D721Med (cell line): Measurements from ENCODE around the gene TTLL8.
A peak's percentile ranks its signal among the peaks of the same experiment; 100 is the strongest.

Source experiments
- DNase-seq: peaks from one replicate; pipeline ENCODE4 v3.0.0; 2011; ENCODE audit warnings: low spot score; ENCODE audit not compliant: insufficient read length
- FAIRE-seq: peaks from 2 replicates; lab custom pipeline; 2011; peaks lifted over from hg19 to GRCh38; lab: Jason Lieb, UNC
- TF ChIP-seq, protein P1 (sequence below): IDR thresholded peaks from 2 replicates; pipeline ENCODE4 v1.5.1; 2012; ENCODE audit warnings: mild to moderate bottlenecking, control low read depth; ENCODE audit not compliant: insufficient read depth; ENCODE audit errors: missing control alignments

TTLL8 gene

DNA sequence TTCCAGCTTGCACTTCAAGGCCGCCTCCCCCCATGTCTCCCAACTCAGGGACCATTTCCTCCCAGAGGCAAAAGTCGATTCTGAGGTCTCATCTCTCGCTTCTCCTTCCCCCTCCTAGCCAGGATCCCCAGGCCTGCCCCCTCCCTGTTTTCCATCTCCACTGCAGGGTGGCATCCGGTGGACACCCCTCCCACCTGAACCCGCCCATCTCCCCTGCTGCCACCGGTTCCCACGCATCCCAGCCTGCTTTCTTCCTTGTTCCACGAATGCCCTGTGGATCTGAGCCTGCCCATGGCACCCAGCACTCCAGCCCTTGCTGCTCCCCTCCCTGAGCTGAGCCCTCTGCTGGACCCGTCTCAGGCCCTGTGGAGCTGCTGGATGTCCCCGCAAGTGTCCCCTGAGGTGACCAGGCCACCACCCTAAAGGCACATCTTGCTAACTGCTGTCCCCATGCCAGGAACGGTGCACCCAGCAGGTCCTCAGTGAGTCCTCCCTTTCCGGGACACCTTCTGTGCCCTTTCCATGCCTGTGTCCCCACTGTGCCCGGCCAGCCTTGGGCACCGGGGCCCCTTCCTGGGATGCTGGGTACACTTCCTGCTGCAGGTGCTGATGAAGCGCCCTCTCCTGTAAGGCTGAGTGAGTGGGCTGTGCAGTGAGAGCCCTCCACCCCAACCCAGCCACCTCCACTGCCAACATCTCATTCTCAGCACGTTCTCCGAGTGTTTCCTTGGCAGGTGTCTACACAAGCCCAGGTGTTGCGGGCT lies 46.5 kb downstream of the TTLL8 start:
- TF ChIP-seq, protein P1, sequence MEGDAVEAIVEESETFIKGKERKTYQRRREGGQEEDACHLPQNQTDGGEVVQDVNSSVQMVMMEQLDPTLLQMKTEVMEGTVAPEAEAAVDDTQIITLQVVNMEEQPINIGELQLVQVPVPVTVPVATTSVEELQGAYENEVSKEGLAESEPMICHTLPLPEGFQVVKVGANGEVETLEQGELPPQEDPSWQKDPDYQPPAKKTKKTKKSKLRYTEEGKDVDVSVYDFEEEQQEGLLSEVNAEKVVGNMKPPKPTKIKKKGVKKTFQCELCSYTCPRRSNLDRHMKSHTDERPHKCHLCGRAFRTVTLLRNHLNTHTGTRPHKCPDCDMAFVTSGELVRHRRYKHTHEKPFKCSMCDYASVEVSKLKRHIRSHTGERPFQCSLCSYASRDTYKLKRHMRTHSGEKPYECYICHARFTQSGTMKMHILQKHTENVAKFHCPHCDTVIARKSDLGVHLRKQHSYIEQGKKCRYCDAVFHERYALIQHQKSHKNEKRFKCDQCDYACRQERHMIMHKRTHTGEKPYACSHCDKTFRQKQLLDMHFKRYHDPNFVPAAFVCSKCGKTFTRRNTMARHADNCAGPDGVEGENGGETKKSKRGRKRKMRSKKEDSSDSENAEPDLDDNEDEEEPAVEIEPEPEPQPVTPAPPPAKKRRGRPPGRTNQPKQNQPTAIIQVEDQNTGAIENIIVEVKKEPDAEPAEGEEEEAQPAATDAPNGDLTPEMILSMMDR, result no peak
- DNase-seq (no peak), FAIRE-seq (no peak)

DNA sequence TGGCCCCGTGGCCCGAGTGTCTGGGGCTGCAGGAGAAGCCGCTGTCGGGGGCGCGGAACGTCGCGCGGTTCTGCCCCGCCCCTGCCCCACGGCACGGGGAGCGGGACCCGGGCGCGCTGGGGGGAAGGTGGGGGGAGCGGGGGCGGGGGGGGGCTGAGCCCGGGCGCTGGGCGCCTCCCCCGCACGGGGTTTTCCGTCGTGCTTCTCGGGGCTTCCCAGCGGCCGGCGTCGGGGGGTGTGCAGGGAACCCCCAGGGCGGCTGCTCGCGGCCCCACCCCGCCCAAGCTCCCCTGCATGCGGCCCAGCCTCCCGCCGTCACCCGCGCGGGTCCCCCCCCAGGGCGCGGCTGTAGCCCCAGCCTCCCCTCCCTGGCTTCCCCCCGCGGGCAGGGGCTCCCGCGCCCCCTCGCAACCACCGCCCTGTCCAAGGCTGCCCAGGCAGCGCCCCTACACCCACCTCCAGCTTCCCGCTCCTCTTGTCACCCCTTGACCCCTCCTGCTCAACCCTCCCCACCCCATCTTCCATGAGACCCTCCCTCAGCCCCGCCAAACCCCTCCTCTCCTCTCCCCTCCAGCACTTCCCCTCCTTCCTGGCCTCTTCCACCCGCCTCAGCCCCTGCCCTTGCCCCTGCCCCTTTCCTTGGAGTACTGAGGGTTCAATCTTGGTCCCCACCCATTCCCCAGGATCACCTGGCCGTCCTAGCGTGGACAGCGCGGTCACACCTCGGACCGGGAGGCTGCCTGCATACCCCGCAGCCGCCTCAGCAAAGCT lies 47.2 kb downstream of the TTLL8 start:
- TF ChIP-seq, protein P1, result no peak
- FAIRE-seq (no peak), DNase-seq (peak; percentile 6)

DNA sequence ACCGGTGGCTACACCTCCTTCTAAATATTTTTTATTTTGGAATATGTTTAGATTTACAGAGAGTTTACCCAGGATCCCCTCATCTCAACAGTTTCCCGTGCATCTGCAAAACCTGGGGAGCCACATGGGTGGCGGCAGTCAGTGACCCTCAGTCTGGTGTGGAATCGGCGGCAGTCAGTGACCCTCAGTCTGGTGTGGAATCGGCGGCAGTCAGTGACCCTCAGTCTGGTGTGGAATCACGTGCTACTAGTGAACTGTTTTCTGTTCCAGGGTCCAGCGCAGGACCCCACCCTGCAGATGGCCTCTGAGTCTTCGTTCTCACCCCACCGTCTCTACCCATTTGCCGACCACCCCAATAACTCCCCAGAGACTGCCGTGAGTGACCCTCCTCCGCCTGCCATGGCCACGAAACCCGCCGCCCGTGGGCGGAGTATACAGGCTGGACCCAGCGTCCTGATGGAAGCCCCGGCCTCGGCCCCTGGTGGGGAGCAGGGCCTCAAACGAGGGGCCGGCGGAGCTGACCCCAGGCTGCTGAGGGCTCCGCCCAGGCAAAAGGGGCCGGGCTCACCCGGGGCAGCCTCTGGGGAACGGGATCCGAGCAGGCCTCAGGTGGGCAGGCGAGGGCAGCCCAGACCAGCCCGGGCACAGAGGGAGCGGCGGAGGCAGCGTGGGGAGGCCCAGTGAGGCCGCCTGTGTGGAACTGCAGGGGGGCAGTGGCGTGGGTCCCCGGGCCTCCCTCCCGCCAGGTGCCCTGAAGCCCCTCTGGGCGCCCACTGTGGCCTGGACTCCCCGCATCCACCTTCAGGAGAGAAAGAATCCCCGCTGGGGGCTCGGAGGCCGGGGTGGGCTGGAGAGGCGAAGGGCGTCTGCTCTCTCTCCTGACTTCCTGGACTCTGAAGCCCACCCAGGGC lies 48.1 kb downstream of the TTLL8 start:
- DNase-seq, result no peak
- TF ChIP-seq, protein P1, result no peak
- FAIRE-seq, result no peak

DNA sequence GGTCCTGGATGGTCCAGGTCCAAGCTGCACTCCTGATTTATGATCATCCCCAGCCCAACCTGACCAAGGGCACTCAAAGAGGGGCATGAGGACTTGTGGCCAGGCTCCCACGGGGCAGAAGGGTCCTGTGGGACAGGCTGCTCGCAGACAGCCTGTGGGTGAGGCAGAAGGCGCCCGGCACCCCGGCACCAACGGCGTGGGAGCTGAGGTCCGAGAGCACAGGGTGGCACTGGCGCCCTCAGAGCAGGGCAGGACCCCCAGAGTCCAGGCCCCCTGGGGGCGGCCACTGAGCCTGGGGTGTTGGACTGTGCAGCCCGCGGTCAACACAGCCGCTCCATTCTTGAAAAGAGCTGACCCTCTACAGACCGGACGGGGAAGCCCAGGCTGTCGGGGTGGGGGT lies 48.8 kb downstream of the TTLL8 start:
- FAIRE-seq (no peak), DNase-seq (no peak)
- TF ChIP-seq, protein P1, result no peak

DNA sequence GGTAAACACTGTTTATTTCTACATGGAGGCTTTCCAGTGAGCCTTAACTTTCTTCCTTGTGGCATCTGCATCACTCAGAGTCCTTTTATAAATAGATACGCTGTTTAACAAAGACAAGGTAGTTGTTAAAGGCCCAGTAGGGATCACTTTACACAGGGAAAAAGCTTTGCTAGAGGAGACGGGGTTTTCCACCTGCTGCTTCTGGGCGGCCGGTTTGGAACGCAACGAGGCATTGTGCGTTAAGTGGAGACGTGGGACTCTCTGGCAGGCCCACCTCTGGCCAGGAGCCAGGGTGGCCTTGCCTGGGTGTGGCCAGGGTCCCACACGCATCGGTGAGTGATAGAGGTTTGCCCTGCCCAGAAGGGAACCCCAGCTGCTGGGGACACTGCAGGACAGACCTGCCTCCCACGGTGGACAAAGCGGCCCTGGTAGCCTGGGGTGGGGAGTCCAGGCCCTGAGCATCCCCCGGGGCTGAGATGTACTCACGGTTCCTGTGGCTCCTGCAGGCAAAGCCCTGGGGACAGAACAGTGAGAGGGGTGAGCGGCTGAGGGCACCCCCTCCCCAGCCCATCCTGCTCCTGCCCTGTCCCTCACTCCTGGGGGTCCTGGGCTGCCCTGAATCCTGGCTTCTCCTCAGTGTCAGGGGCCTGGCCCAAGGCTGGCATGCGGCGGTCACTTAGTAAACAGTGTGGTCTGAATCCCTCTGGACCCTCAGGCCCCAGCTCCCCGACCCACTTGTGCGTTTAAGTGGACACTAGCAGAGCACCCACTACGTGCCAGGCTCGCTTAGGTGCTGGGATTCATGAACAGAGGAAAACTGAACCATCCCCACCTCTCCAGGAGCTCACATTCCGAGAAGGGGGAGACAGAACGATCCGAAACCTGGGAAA lies 49.7 kb downstream of the TTLL8 start:
- no peak for FAIRE-seq
- TF ChIP-seq, protein P1, result no peak
- DNase-seq, result no peak

DNA sequence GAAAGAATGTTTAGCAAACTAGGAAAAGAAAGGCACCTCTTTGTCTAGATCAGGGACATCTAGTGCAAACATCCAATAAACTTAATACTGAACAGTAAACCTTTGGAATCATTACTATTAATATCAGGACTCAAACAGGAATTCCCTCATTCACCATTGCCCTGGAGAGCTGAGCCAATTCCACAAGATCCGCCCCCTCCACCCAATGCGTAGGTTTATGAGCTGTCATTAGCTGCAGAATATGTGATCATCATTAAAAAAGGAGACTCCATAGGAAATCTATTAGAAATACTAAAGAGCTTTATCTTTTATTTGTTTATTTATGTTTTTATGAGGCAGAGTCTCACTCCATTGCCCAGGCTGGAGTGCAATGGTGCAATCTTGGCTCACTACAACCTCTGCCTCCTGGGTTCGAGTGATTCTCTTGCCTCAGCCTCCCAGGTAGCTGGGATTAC lies 51.0 kb downstream of the TTLL8 start:
- DNase-seq (no peak), FAIRE-seq (no peak)
- TF ChIP-seq, protein P1, result no peak
